Measurements from ENCODE around the gene SPACA1. TPM values are rescaled to one million over a fixed set of nuclear protein-coding genes. Genes with fewer than 3 reads are reported as not detected.

Gene SPACA1
- total RNA-seq, 1 experiment from 2014 or later, result not detected

- Histone ChIP-seq H3K4me1 (ENCODE audit: insufficient read depth, low read length) (no peaks in the 10 kb centered on the region; the same call in 1 of the 2 replicates), H3T11ph (ENCODE audit: low read length) (no peak overlapping the region), H3K4me2 (ENCODE audit: insufficient read depth, insufficient read length, low read length) (no peak overlapping the region), H4K8ac (replicated peaks; ENCODE audit: insufficient read length, low read depth, low read length) (no peak overlapping the region), H3K23me2 (ENCODE audit: insufficient read length, low read depth, low read length, poor library complexity, severe bottlenecking) (no peaks in the 10 kb centered on the region), H2BK5ac (ENCODE audit: insufficient read length, low read length) (no peak overlapping the region), H3K4ac (ENCODE audit: low read depth, low read length) (no peak overlapping the region), H3K56ac (ENCODE audit: insufficient read length, low read depth, low read length) (no peak overlapping the region), H3K23ac (ENCODE audit: insufficient read length, low read depth, low read length) (no peak overlapping the region), H4K5ac (ENCODE audit: insufficient read length, low read depth, low read length) (no peak overlapping the region), H3K27ac (ENCODE audit: insufficient read length, low read depth, low read length) (no peak overlapping the region), H2BK120ac (ENCODE audit: low read depth, low read length, poor library complexity, severe bottlenecking) (no peak overlapping the region), H2AK5ac (ENCODE audit: insufficient read length, low read length) (no peak overlapping the region), H4K91ac (ENCODE audit: insufficient read length, low read depth, low read length) (no peak overlapping the region), H3K18ac (ENCODE audit: insufficient read length, low read depth, low read length) (no peak overlapping the region), H2AFZ (ENCODE audit: low read length) (no peak overlapping the region), H4K20me1 (ENCODE audit: control insufficient read depth, insufficient read depth, insufficient read length) (no peaks in the 10 kb centered on the region), H2BK15ac (ENCODE audit: low read depth, low read length) (no peak overlapping the region), H2BK12ac (ENCODE audit: insufficient read length, low read depth, low read length) (no peak overlapping the region), H3K79me2 (ENCODE audit: insufficient read depth, low read length) (no peaks in the 10 kb centered on the region), H3K79me1 (ENCODE audit: insufficient read depth, low read depth, low read length, poor library complexity, severe bottlenecking) (no peaks in the 10 kb centered on the region), H3K9ac (ENCODE audit: extremely low read depth, insufficient read length, low read length) (no peak overlapping the region), H3K9me3 (ENCODE audit: control insufficient read depth, low read depth, low read length) (no peaks in the 10 kb centered on the region), H3K14ac (ENCODE audit: insufficient read depth, low read length) (no peak overlapping the region), H3K27me3 (ENCODE audit: insufficient read depth, low read length) (no peaks in the 10 kb centered on the region), H2BK20ac (ENCODE audit: low read depth, low read length, poor library complexity, severe bottlenecking) (no peak overlapping the region)
- no peak for DNase-seq
- Mint-ChIP-seq H3K4me1 (peaks cover 19 to 24% of the 10 kb centered on the region in 2 experiments), H3K27me3 (ENCODE audit: low read depth) (no peaks in the 10 kb centered on the region; the same call in 1 of the 2 replicates), H3K27ac (no peak overlapping the region), H3K9me3 (peaks cover 0 to 2% of the 10 kb centered on the region in 2 experiments; a peak in 2 of 5 replicates), H3K4me3 (no peak overlapping the region), H3K36me3 (ENCODE audit: insufficient read depth in 1 of 3, low read depth in 3 of 3) (no peaks in the 10 kb centered on the region)
- no CpG with 5 or more reads among the region's 3 CpGs for WGBS (ENCODE audit: extremely low coverage, insufficient read length, low lambda C conversion rate)
- no peak for TF ChIP-seq CTCF (conservative IDR thresholded peaks at IDR 0.05)
Observed at GRCh38 chr6:88116276-88116675, 68.6 kb downstream of the SPACA1 start.

Other genes starting within 250 kb of the SPACA1 start
- 0.55 and 0.72 TPM in 2 replicates for gene CNR1, start 118.5 kb downstream of the SPACA1 start, total RNA-seq (2021)